GM18861 (cell line): ENCODE results near the gene MOB1B.
A peak's percentile ranks its signal among the peaks of the same experiment; 100 is the strongest.
"Not testable (repeated sequence)": the region's sequence is repeated elsewhere in the genome, so short reads cannot be mapped to it uniquely, and the experiment has no call there.

Experiments used
- ATAC-seq: cut with Tn5 transposase; IDR thresholded peaks from one replicate; pipeline ENCODE4 v1.9.1; 2021; ENCODE audit not compliant: unreplicated experiment

The MOB1B gene

GRCh38 chr4:70901984-70902576, at the start of gene MOB1B:
TSS of gene MOB1B (plus strand) at chr4:70902369. CDS start at chr4:70902537, 168 bp downstream.
- ATAC-seq, result peak; percentile 86

DNA sequence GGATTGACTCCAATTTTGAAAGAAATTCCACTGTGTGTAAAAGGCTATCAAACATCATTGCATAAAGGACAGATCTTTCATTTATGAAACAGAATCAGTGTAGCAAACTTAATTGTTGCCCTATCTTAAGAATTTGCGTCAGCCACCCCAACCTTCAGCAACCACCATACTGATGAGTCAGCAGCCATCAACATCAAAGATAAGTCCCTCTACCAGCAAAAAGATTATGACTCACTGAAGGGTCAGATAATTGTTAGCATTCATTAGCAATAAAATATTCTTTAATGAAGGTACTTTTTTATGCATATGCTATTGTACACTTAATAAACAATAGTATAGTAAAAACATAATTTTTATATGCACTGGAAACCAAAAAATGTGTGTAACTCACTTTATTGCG, 46.7 kb upstream of the MOB1B start:
- ATAC-seq, result no peak

DNA sequence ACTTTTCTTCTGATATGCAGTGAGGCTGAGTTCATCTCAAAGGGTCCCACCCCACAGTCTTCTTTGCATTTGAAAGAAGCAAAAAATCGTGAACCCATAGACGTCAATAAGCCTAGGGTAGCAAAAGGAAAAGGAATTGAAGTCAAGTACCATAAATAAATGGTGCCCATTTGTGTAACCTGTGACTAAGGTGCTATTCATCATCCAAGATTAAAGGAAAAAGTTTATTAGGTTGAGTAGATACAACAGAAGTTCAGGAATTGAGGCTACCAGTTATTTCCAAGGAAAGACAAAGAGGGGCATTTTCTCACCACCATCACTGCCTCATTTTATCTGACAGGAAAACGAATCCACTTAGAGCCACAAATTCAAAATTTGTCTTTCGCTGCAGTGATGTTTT, 43.7 kb upstream of the MOB1B start:
- ATAC-seq, result no peak

DNA sequence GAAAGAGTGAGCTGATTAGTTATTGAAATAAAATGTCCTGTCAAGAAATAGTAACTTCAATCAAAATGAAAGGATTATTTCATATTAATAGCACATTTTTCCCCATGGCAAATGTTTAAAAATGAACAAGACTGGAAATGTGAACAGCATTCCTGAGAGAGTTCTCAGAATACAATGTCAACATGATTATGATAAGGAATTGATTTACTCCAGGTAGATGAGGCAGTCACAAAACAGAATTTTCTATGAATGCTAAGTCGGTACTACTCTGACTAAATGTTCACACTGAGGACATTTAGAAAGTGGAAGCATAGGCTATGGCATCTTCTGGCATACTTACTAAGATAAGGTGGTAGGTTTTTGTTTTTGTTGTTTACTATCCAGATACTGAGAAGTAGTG, 43.1 kb upstream of the MOB1B start:
- no peak for ATAC-seq

GRCh38 chr4:70863099-70863790, 38.9 kb upstream of the MOB1B start:
- ATAC-seq, result peak; percentile 70

DNA sequence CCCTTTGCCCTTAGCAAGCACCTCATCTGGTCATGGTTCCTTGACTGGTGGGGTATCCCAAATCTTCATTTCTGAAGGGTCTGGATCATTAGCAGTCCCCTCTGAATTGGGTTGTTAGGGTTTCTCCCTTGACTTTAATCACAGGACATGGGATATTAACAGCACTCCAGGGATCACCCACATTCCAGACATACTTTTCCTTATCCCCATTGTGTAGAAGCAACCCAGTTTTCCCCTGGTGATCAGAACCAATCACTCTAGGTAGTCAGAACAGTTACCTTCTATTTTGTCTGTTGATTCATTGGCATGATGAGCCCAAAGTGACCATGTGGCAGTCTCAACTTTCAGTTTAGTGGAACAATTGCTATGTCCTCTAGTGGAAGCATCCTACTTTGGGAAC, 33.4 kb upstream of the MOB1B start:
- ATAC-seq, result no peak

- no peak for ATAC-seq
Observed at GRCh38 chr4:70873216-70873615, 29.0 kb upstream of the MOB1B start.

DNA sequence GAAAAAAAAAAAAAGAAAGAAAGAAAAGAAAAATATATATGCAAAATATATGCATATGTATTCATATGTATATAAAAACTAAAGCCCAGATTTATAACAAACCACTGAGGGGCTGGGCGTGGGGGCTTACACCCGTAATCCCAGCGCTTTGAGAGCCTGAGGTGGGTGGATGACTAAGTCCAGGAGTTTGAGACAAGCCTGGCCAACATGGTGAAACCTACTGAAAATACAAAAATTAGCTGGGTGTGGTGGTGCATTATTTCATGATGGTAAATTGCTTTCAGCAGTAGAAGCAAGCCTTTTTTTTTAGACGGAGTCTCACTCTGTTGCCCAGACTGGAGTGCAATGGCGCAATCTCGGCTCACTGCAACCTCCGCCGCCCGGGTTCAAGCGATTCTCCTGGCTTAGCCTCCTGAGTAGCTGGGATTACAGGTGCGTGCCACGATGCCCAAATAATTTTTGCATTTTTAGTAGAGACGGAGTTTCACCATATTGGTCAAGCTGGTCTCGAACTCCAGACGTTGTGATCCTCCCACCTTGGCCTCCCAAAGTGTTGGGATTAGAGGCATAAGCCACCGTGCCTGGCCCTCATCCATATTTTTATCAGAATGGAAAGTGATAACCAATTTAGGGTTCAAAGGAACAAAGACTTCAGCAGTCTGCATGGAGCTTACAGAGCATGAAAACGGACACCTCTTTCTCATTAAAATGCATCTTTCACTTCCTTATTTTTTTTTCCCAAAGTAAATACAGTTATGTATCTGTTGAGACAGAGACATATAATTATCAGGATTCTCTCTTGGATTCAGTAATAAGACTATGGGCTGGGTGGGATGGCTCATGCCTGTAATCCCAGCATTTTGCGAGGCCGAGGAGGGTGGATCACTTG, 27.7 kb upstream of the MOB1B start:
- peak; percentile 74 for ATAC-seq

GRCh38 chr4:70877556-70877955, 24.6 kb upstream of the MOB1B start:
- ATAC-seq, result no peak

GRCh38 chr4:70880739-70881138, 21.4 kb upstream of the MOB1B start:
- no peak for ATAC-seq

GRCh38 chr4:70885174-70885573, 17.0 kb upstream of the MOB1B start:
- ATAC-seq, result no peak

- no peak for ATAC-seq
Observed at GRCh38 chr4:70892086-70892769, 9.9 kb upstream of the MOB1B start.

DNA sequence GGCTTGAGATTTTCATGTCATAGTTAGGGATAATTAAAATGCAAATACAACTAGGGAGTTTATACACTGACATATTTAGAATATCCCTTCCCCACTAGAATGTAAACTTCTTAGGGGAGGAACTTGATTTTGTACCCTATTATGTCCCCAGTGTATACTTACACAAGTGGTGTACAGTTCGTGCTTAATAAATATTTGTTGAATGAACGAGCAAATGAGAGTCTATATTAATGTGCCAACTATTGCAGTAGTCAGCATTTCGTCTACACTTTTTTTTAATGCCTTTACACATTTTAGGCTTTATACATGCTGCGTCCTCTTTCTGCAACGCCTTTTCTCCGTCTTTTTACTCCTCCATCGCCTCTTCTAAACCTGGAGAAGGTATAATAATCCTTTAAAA, 8.4 kb upstream of the MOB1B start:
- ATAC-seq, result no peak

GRCh38 chr4:70895405-70895804, 6.8 kb upstream of the MOB1B start:
- no peak for ATAC-seq

DNA sequence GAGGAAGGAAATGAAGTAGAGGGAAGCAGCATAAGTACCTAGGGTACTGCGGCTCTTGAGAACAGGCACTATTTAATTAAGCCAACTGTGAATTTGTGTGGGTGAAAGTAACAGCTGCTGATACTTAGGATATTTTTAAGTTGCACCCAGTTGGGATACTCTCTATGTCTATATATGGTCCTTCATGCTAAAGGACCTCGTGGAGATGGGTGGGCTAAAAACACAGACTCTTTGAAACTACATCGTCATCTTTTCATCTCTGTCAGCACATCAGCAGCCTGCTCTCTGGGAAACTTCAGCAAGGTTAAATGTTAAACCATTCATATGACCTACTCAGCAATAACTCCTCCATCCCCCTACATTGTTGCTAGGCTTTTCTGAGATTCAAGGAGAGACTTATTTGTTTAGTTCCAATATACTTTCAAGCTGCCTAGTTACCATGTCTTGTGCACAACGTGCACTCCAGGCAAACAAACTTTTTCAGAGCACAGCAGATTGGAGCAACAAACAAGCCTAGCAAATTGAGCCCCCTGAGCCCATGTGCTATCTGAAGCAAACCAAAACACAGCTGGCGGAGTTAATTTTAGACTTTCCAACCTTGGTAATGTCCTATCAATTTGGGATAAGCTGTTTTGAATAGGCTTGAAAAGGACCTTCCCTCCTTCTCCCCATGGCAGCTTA, 6.2 kb upstream of the MOB1B start:
- peak; percentile 79 for ATAC-seq

DNA sequence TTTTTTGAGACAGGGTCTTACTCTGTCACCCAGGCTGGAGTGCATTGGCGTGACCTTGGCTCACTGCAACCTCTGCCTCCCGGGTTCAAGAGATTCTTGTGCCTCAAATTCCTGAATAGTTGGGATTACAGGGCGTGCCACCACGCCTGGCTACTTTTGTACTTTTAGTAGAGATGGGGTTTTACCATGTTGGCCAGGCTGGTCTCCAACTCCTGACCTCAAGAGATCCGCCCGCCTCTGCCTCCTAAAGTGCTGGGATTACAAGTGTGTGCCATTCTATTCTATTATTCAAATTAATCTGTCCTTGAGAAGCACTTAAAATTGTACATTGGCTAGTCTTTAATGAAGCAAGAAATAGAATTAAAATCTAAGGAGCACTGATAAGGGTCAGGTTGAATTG, 3.6 kb upstream of the MOB1B start:
- not testable (repeated sequence) for ATAC-seq

- no peak for ATAC-seq
Observed at GRCh38 chr4:70901607-70901983, 574 bp upstream of the MOB1B start.

DNA sequence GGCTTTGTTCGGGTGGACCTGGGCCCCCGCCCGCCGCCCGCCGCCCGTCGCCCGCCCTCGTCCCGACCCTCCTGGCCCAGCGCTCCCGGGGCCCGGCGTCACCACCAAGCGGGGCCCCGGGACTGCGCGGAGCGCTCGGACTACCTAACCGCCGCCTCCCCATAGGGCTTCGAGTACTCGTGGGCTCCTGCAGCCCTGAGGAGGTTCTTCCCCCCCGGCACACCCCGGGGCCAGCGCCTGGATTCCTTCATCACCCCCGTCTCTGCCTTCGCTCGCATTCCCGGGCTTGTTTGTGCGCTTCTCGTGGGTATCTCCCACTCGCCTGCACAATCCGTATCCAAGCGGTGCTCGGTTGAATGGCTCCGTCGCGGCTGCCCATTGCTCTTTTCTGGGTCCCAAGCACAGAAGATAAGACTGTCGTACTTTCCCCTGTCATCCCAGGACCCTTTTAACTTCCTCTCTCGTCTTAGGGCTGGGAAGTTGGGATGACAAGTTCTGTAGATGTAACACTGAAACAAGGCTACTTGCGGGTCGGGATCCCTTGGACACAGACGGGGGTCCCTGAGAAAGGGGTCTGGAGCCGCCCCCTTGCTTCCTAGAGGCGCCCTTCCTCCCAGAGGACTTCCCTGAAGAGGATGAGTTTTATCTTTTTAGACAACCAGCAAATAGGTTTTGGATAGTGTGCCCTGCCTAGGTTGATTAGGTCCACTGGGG, 565 bp downstream of the MOB1B start:
- peak; percentile 25 for ATAC-seq

DNA sequence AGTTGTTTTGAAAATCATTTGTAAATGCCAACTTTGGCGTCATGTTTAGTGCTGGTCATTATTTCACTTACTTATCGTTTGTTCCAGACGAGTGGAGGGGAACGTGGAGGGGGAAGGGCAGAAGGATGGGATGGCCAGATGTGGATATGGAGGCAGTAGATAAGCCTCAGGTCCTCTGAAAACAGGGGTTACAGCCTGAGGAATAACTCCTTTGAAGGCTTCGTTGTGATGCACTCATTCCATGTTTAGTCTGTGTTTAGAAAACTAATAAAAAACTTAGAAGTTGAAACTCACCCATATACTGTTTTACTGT, 1.1 kb downstream of the MOB1B start:
- no peak for ATAC-seq

DNA sequence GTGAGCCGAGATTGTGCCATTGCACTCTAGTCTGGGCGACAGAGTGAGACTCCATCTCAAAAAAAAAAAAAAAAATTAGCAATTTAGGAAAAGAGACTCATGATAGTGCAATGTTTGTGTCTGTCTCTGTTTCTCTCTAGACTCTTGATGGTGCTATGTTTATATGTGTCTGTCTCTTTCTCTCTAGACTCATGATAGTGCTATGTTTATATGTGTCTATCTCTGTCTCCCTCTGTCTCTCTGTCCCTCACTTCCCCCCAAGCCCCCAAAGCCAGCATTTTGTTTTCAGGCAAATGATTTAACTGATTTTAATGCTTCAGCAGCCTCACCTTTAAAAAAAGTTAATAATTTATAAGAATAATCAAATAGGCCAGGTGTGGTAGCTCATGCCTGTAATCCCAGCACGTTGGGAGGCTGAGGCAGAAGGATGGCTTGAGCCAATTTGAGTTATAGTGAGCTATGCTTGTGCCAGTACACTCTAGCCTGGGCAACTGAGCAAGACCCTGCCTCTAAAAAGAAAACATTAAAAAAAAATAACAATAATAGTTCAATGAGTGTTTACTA, 6.9 kb downstream of the MOB1B start:
- ATAC-seq, result peak; percentile 75
